Measurements from ENCODE around the gene MIA2. TPM values are rescaled to one million over a fixed set of nuclear protein-coding genes. Genes with fewer than 3 reads are reported as not detected.

Gene MIA2
- total RNA-seq, 1 experiment from 2014 or later: 15.0 TPM

DNA sequence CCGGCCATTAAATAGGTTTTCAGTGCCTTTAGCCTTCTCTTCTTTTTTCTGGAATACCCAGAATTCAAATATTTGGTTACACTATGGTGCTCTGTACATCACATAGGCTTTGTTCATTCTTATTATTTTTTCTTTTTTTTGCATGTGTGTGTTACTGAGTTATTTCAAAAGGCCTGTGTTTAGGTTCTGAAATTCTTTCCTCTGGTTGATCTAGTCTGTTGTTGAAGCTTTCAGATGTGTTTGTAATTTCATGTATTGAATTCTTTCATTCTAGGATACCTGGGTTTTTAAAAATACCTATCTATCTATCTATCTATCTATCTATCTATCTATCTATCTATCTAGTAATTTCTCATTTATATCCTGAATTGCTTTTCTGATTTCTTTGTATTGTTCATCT, 131.6 kb downstream of the MIA2 start:
- DNase-seq: no peak
- peaks cover 9 to 25% (median 14%) of the 10 kb centered on the region in 3 experiments for H3K36me3 Mint-ChIP-seq (ENCODE audit: insufficient read depth in 1 of 3, low read depth in 3 of 3)
- H3K27me3 Mint-ChIP-seq (ENCODE audit: low read depth): no peaks in the 10 kb centered on the region
- TF ChIP-seq, protein P1, sequence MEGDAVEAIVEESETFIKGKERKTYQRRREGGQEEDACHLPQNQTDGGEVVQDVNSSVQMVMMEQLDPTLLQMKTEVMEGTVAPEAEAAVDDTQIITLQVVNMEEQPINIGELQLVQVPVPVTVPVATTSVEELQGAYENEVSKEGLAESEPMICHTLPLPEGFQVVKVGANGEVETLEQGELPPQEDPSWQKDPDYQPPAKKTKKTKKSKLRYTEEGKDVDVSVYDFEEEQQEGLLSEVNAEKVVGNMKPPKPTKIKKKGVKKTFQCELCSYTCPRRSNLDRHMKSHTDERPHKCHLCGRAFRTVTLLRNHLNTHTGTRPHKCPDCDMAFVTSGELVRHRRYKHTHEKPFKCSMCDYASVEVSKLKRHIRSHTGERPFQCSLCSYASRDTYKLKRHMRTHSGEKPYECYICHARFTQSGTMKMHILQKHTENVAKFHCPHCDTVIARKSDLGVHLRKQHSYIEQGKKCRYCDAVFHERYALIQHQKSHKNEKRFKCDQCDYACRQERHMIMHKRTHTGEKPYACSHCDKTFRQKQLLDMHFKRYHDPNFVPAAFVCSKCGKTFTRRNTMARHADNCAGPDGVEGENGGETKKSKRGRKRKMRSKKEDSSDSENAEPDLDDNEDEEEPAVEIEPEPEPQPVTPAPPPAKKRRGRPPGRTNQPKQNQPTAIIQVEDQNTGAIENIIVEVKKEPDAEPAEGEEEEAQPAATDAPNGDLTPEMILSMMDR (conservative IDR thresholded peaks at IDR 0.05): no peak
- H3K79me1 ChIP-seq (ENCODE audit: insufficient read depth, low read depth, low read length, poor library complexity, severe bottlenecking): no peaks in the 10 kb centered on the region
- H3K4me1 Mint-ChIP-seq: peaks cover 35 to 39% of the 10 kb centered on the region in 2 experiments
- H2BK5ac ChIP-seq (ENCODE audit: insufficient read length, low read length): no peak overlapping the region
- no peaks in the 10 kb centered on the region for H3K9me3 ChIP-seq (ENCODE audit: control insufficient read depth, low read depth, low read length)
- no peak overlapping the region for H4K8ac ChIP-seq (replicated peaks; ENCODE audit: insufficient read length, low read depth, low read length)
- H3K4me2 ChIP-seq (ENCODE audit: insufficient read depth, insufficient read length, low read length): no peak overlapping the region
- H3K79me2 ChIP-seq (ENCODE audit: insufficient read depth, low read length): no peaks in the 10 kb centered on the region
- H2BK20ac ChIP-seq (ENCODE audit: low read depth, low read length, poor library complexity, severe bottlenecking): no peak overlapping the region
- H3K9me3 Mint-ChIP-seq: peaks cover 12 to 15% of the 10 kb centered on the region in 2 experiments; a peak in 4 of 5 replicates
- no peak overlapping the region for H2AK5ac ChIP-seq (ENCODE audit: insufficient read length, low read length)
- no peaks in the 10 kb centered on the region for H3K27me3 ChIP-seq (ENCODE audit: insufficient read depth, low read length)
- H3K27ac Mint-ChIP-seq: no peak overlapping the region
- no peak overlapping the region for H3K23ac ChIP-seq (ENCODE audit: insufficient read length, low read depth, low read length)
- H3K14ac ChIP-seq (ENCODE audit: insufficient read depth, low read length): no peak overlapping the region
- H4K5ac ChIP-seq (ENCODE audit: insufficient read length, low read depth, low read length): no peak overlapping the region
- no peak overlapping the region for H2BK120ac ChIP-seq (ENCODE audit: low read depth, low read length, poor library complexity, severe bottlenecking)
- H3K56ac ChIP-seq (ENCODE audit: insufficient read length, low read depth, low read length): no peak overlapping the region
- H3K9ac ChIP-seq (ENCODE audit: extremely low read depth, insufficient read length, low read length): no peak overlapping the region
- no peak overlapping the region for H3K27ac ChIP-seq (ENCODE audit: insufficient read length, low read depth, low read length)
- no peaks in the 10 kb centered on the region for H3K23me2 ChIP-seq (ENCODE audit: insufficient read length, low read depth, low read length, poor library complexity, severe bottlenecking)
- no peak overlapping the region for H2AFZ ChIP-seq (ENCODE audit: low read length)
- no peak overlapping the region for H2BK12ac ChIP-seq (ENCODE audit: insufficient read length, low read depth, low read length)
- H4K20me1 ChIP-seq (ENCODE audit: control insufficient read depth, insufficient read depth, insufficient read length): no peaks in the 10 kb centered on the region
- H3T11ph ChIP-seq (ENCODE audit: low read length): no peak overlapping the region
- H2BK15ac ChIP-seq (ENCODE audit: low read depth, low read length): no peak overlapping the region
- H3K4me3 Mint-ChIP-seq: no peak overlapping the region
- H3K18ac ChIP-seq (ENCODE audit: insufficient read length, low read depth, low read length): no peak overlapping the region
- peaks cover 10% of the 10 kb centered on the region for H3K4me1 ChIP-seq (ENCODE audit: insufficient read depth, low read length)
- no peak overlapping the region for H4K91ac ChIP-seq (ENCODE audit: insufficient read length, low read depth, low read length)
- no CpG with 5 or more reads among the region's 1 CpG for WGBS (ENCODE audit: extremely low coverage, insufficient read length, low lambda C conversion rate)
- H3K4ac ChIP-seq (ENCODE audit: low read depth, low read length): no peak overlapping the region
